HEK293 (cell line): Measurements from ENCODE around the gene PDZD8.

ENCODE experiments used
- EGR2 ChIP-seq: fragments of 450-650 bp; formaldehyde crosslinking; IDR thresholded peaks from 2 replicates; pipeline ENCODE4 v1.5.1; 2016; ENCODE audit warnings: low read depth, missing biosample characterization, missing genetic modification characterization
- HOXA7 ChIP-seq: sonication (generic); formaldehyde crosslinking; IDR thresholded peaks from 2 replicates; pipeline ENCODE4 v1.8.1; 2022; ENCODE audit warnings: missing genetic modification reagents, borderline replicate concordance
- KLF7 ChIP-seq: fragments of 450-650 bp; formaldehyde crosslinking; IDR thresholded peaks from 2 replicates; pipeline ENCODE4 v1.5.1; 2016; ENCODE audit warnings: missing biosample characterization, missing genetic modification characterization, borderline replicate concordance
- TRIM28 ChIP-seq: IDR thresholded peaks from 2 replicates; pipeline ENCODE4 v1.6.1; 2011; ENCODE audit warnings: low read length, control low read depth, borderline replicate concordance
- YY2 ChIP-seq: fragments of 450-650 bp; formaldehyde crosslinking; IDR thresholded peaks from 2 replicates; pipeline ENCODE4 v1.5.1; 2016; ENCODE audit warnings: missing biosample characterization, missing genetic modification characterization
- ZBTB17 ChIP-seq: fragments of 450-650 bp; formaldehyde crosslinking; IDR thresholded peaks from 2 replicates; pipeline ENCODE4 v1.5.1; 2016; ENCODE audit warnings: missing biosample characterization, missing genetic modification characterization
- ZIC2 ChIP-seq: fragments of 450-650 bp; formaldehyde crosslinking; IDR thresholded peaks from 2 replicates; pipeline ENCODE4 v1.5.1; 2016; ENCODE audit warnings: missing biosample characterization, missing genetic modification characterization
- ZNF121 ChIP-seq: fragments of 450-650 bp; formaldehyde crosslinking; IDR thresholded peaks from 2 replicates; pipeline ENCODE4 v1.5.1; 2016; ENCODE audit warnings: missing biosample characterization, missing genetic modification characterization
- ZNF133 ChIP-seq: fragments of 450-650 bp; formaldehyde crosslinking; IDR thresholded peaks from 2 replicates; pipeline ENCODE4 v1.5.1; 2016; ENCODE audit warnings: missing biosample characterization, missing genetic modification characterization
- ZNF140 ChIP-seq: fragments of 450-650 bp; formaldehyde crosslinking; IDR thresholded peaks from 2 replicates; pipeline ENCODE4 v1.5.1; 2016; ENCODE audit warnings: missing biosample characterization, missing genetic modification characterization
- ZNF16 ChIP-seq: fragments of 450-650 bp; formaldehyde crosslinking; IDR thresholded peaks from 2 replicates; pipeline ENCODE4 v1.5.1; 2016; ENCODE audit warnings: low read depth, missing biosample characterization, missing genetic modification characterization
- ZNF214 ChIP-seq: fragments of 450-650 bp; formaldehyde crosslinking; IDR thresholded peaks from 2 replicates; pipeline ENCODE4 v1.5.1; 2017; ENCODE audit warnings: missing biosample characterization, mild to moderate bottlenecking, missing genetic modification characterization, borderline replicate concordance
- ZNF239 ChIP-seq: fragments of 450-650 bp; formaldehyde crosslinking; IDR thresholded peaks from 2 replicates; pipeline ENCODE4 v1.5.1; 2016; ENCODE audit warnings: missing biosample characterization, missing genetic modification characterization
- ZNF292 ChIP-seq: fragments of 450-650 bp; formaldehyde crosslinking; IDR thresholded peaks from 2 replicates; pipeline ENCODE4 v1.5.1; 2016; ENCODE audit warnings: low read depth, missing biosample characterization, missing genetic modification characterization, borderline replicate concordance
- ZNF302 ChIP-seq: fragments of 450-650 bp; formaldehyde crosslinking; IDR thresholded peaks from 2 replicates; pipeline ENCODE4 v1.5.1; 2016; ENCODE audit warnings: missing biosample characterization, missing genetic modification characterization, low read depth
- ZNF404 ChIP-seq: fragments of 450-650 bp; formaldehyde crosslinking; IDR thresholded peaks from 2 replicates; pipeline ENCODE4 v1.5.1; 2017; ENCODE audit warnings: missing biosample characterization, missing genetic modification characterization
- ZNF426 ChIP-seq: fragments of 450-650 bp; formaldehyde crosslinking; IDR thresholded peaks from 2 replicates; pipeline ENCODE4 v1.5.1; 2017; ENCODE audit warnings: missing biosample characterization, missing genetic modification characterization, mild to moderate bottlenecking, inconsistent platforms, moderate library complexity
- ZNF473 ChIP-seq: fragments of 450-650 bp; formaldehyde crosslinking; IDR thresholded peaks from 2 replicates; pipeline ENCODE4 v1.5.1; 2017; ENCODE audit warnings: missing biosample characterization, missing genetic modification characterization
- ZNF549 ChIP-seq: fragments of 450-650 bp; IDR thresholded peaks from 2 replicates; pipeline ENCODE4 v1.5.1; 2018; ENCODE audit warnings: missing biosample characterization, missing genetic modification characterization, mild to moderate bottlenecking, inconsistent platforms, moderate library complexity
- ZNF596 ChIP-seq: fragments of 450-650 bp; IDR thresholded peaks from 2 replicates; pipeline ENCODE4 v1.5.0; 2018; ENCODE audit warnings: missing biosample characterization, mild to moderate bottlenecking, missing genetic modification characterization, moderate library complexity
- ZNF707 ChIP-seq: fragments of 450-650 bp; formaldehyde crosslinking; IDR thresholded peaks from 2 replicates; pipeline ENCODE4 v1.5.1; 2016; ENCODE audit warnings: missing biosample characterization, missing genetic modification characterization
- ZNF747 ChIP-seq: fragments of 450-650 bp; formaldehyde crosslinking; IDR thresholded peaks from 2 replicates; pipeline ENCODE4 v1.5.1; 2016; ENCODE audit warnings: missing biosample characterization, missing genetic modification characterization
- ZNF791 ChIP-seq: fragments of 450-650 bp; formaldehyde crosslinking; IDR thresholded peaks from 2 replicates; pipeline ENCODE4 v1.5.1; 2016; ENCODE audit warnings: missing biosample characterization, missing genetic modification characterization
- ZXDB ChIP-seq: fragments of 450-650 bp; formaldehyde crosslinking; IDR thresholded peaks from 2 replicates; pipeline ENCODE4 v1.5.1; 2016; ENCODE audit warnings: missing biosample characterization, missing genetic modification characterization
- TF ChIP-seq, protein P1 (sequence below): fragments of 450-650 bp; formaldehyde crosslinking; IDR thresholded peaks from 2 replicates; pipeline ENCODE4 v1.5.1; 2016; ENCODE audit warnings: missing biosample characterization, missing genetic modification characterization, borderline replicate concordance
- TF ChIP-seq, protein P2 (sequence below): fragments of 450-650 bp; formaldehyde crosslinking; IDR thresholded peaks from 2 replicates; pipeline ENCODE4 v1.5.1; 2016; ENCODE audit warnings: missing biosample characterization, missing genetic modification characterization
- TF ChIP-seq, protein P3 (sequence below): fragments of 450-650 bp; formaldehyde crosslinking; IDR thresholded peaks from 2 replicates; pipeline ENCODE4 v1.5.1; 2017; ENCODE audit warnings: missing biosample characterization, missing genetic modification characterization
- TF ChIP-seq, protein P4 (sequence below): fragments of 450-650 bp; formaldehyde crosslinking; IDR thresholded peaks from 2 replicates; pipeline ENCODE4 v1.5.1; 2016; ENCODE audit warnings: missing biosample characterization, missing genetic modification characterization

The PDZD8 gene

DNA sequence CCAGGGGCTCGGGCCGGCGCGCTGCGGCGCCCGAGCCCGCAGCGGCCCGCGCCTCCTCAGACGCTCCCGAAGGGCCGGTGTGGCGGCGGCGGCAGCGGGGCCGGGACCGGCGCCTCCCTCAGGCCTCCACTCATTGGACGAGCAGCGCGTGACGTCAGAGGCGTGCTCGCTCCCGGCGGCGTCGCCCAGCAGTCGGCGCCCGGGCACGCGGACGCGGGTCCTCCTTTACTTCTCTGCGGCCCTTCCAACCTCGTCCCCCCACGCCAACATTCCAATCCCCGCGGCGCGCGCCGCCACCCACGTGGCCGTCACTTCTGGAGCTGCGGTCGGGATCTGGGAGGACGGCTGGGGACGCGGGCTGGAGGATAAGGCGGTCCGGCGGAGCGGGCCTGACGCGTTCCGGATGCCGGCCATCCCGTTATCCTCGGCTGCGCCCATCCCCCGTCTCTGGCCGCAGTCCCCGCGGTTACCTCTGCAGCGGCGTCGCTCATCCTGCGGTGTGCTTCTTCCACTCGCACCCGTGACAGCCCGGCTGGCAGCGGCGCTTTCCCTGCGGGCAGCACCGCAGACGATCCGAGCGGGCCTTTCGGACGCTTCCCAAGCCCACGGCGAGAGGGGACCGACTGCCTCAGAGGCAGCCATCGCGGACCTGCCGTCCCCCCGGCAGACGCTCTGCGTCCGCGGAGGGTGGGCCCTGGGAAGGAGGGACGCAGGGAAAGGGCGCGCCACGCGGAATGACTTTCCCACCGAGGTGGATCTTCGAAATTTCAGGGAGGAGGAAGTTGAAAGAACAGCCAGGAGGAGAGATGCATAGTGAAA is at the start of gene PDZD8 (continued):
- TF ChIP-seq ZNF16 (tag by site-specific recombination) (no peak), ZNF426 (tag by site-specific recombination) (no peak), HOXA7 (CRISPR knock-in tag) (no peak), ZNF596 (tag by site-specific recombination) (no peak), TRIM28 (no peak), ZNF121 (tag by site-specific recombination) (peak; percentile 58; the same call in 1 of the 2 replicates), YY2 (tag by site-specific recombination) (peak; percentile 77), ZBTB17 (tag by site-specific recombination) (peak; percentile 60), ZNF791 (tag by site-specific recombination) (no peak), ZNF707 (tag by site-specific recombination) (no peak), ZNF473 (tag by site-specific recombination) (no peak), ZNF404 (tag by site-specific recombination) (no peak), ZNF549 (no peak), ZNF133 (tag by site-specific recombination) (no peak), EGR2 (tag by site-specific recombination) (peak; percentile 71), ZIC2 (tag by site-specific recombination) (peak; percentile 79), ZNF747 (tag by site-specific recombination) (no peak), ZNF292 (no peak), ZNF239 (tag by site-specific recombination) (no peak), ZNF214 (tag by site-specific recombination) (no peak), KLF7 (tag by site-specific recombination) (no peak), ZNF140 (no peak), ZXDB (tag by site-specific recombination) (peak; percentile 69), ZNF302 (no peak)
- TF ChIP-seq, protein P1, sequence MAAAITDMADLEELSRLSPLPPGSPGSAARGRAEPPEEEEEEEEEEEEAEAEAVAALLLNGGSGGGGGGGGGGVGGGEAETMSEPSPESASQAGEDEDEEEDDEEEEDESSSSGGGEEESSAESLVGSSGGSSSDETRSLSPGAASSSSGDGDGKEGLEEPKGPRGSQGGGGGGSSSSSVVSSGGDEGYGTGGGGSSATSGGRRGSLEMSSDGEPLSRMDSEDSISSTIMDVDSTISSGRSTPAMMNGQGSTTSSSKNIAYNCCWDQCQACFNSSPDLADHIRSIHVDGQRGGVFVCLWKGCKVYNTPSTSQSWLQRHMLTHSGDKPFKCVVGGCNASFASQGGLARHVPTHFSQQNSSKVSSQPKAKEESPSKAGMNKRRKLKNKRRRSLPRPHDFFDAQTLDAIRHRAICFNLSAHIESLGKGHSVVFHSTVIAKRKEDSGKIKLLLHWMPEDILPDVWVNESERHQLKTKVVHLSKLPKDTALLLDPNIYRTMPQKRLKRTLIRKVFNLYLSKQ (tag by site-specific recombination) = no peak; the same call in 1 of the 2 replicates
- TF ChIP-seq, protein P2, sequence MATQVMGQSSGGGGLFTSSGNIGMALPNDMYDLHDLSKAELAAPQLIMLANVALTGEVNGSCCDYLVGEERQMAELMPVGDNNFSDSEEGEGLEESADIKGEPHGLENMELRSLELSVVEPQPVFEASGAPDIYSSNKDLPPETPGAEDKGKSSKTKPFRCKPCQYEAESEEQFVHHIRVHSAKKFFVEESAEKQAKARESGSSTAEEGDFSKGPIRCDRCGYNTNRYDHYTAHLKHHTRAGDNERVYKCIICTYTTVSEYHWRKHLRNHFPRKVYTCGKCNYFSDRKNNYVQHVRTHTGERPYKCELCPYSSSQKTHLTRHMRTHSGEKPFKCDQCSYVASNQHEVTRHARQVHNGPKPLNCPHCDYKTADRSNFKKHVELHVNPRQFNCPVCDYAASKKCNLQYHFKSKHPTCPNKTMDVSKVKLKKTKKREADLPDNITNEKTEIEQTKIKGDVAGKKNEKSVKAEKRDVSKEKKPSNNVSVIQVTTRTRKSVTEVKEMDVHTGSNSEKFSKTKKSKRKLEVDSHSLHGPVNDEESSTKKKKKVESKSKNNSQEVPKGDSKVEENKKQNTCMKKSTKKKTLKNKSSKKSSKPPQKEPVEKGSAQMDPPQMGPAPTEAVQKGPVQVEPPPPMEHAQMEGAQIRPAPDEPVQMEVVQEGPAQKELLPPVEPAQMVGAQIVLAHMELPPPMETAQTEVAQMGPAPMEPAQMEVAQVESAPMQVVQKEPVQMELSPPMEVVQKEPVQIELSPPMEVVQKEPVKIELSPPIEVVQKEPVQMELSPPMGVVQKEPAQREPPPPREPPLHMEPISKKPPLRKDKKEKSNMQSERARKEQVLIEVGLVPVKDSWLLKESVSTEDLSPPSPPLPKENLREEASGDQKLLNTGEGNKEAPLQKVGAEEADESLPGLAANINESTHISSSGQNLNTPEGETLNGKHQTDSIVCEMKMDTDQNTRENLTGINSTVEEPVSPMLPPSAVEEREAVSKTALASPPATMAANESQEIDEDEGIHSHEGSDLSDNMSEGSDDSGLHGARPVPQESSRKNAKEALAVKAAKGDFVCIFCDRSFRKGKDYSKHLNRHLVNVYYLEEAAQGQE (tag by site-specific recombination) = no peak
- TF ChIP-seq, protein P3, sequence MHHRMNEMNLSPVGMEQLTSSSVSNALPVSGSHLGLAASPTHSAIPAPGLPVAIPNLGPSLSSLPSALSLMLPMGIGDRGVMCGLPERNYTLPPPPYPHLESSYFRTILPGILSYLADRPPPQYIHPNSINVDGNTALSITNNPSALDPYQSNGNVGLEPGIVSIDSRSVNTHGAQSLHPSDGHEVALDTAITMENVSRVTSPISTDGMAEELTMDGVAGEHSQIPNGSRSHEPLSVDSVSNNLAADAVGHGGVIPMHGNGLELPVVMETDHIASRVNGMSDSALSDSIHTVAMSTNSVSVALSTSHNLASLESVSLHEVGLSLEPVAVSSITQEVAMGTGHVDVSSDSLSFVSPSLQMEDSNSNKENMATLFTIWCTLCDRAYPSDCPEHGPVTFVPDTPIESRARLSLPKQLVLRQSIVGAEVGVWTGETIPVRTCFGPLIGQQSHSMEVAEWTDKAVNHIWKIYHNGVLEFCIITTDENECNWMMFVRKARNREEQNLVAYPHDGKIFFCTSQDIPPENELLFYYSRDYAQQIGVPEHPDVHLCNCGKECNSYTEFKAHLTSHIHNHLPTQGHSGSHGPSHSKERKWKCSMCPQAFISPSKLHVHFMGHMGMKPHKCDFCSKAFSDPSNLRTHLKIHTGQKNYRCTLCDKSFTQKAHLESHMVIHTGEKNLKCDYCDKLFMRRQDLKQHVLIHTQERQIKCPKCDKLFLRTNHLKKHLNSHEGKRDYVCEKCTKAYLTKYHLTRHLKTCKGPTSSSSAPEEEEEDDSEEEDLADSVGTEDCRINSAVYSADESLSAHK (tag by site-specific recombination) = peak; percentile 6; the same call in 1 of the 2 replicates
- TF ChIP-seq, protein P4, sequence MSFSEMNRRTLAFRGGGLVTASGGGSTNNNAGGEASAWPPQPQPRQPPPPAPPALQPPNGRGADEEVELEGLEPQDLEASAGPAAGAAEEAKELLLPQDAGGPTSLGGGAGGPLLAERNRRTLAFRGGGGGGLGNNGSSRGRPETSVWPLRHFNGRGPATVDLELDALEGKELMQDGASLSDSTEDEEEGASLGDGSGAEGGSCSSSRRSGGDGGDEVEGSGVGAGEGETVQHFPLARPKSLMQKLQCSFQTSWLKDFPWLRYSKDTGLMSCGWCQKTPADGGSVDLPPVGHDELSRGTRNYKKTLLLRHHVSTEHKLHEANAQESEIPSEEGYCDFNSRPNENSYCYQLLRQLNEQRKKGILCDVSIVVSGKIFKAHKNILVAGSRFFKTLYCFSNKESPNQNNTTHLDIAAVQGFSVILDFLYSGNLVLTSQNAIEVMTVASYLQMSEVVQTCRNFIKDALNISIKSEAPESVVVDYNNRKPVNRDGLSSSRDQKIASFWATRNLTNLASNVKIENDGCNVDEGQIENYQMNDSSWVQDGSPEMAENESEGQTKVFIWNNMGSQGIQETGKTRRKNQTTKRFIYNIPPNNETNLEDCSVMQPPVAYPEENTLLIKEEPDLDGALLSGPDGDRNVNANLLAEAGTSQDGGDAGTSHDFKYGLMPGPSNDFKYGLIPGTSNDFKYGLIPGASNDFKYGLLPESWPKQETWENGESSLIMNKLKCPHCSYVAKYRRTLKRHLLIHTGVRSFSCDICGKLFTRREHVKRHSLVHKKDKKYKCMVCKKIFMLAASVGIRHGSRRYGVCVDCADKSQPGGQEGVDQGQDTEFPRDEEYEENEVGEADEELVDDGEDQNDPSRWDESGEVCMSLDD = peak; percentile 67
- TF ChIP-seq, all 188 proteins: peak for 65
